NCI-H748 treated with DMSO at 0.1 percent for 48 hours (cell line): Measurements from ENCODE around the gene KANSL1.
"Not testable (repeated sequence)": the region's sequence is repeated elsewhere in the genome, so short reads cannot be mapped to it uniquely, and the experiment has no call there.

Experiments used
- DNase-seq: peaks from one replicate; lab custom pipeline; 2025; lab: John Stamatoyannopoulos, UW

Gene KANSL1

GRCh38 chr17:46117117-46117516, 76.1 kb downstream of the KANSL1 start:
- DNase-seq = no peak

DNA sequence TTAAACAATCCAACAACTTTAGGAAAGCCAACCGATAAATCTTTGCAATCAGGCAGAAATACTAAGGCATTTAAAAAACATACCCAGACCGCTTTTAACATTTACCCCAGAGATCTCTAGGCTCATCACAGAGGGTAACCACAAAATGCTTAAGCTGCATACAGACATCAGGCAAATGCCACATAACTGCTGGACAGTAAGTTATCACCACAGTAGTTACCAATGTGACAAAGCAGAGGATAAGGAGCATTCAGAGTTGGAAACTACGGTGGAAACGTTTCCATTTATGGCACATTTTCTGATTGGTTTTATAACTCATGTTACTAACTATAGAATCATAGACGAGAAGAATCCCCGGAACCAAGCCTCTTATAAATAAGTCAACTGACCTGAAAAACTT, 77.5 kb downstream of the KANSL1 start:
- DNase-seq = no peak

GRCh38 chr17:46111236-46111635, 82.0 kb downstream of the KANSL1 start:
- DNase-seq = not testable (repeated sequence)

GRCh38 chr17:46110219-46110618, 83.0 kb downstream of the KANSL1 start:
- no peak for DNase-seq

- DNase-seq = no peak
Measured at GRCh38 chr17:46109603-46110189, 83.5 kb downstream of the KANSL1 start.

- DNase-seq = no peak
Measured at GRCh38 chr17:46108550-46109110, 84.6 kb downstream of the KANSL1 start.

GRCh38 chr17:46108120-46108519, 85.1 kb downstream of the KANSL1 start:
- no peak for DNase-seq

- no peak for DNase-seq
Measured at GRCh38 chr17:46106966-46107644, 86.1 kb downstream of the KANSL1 start.

DNA sequence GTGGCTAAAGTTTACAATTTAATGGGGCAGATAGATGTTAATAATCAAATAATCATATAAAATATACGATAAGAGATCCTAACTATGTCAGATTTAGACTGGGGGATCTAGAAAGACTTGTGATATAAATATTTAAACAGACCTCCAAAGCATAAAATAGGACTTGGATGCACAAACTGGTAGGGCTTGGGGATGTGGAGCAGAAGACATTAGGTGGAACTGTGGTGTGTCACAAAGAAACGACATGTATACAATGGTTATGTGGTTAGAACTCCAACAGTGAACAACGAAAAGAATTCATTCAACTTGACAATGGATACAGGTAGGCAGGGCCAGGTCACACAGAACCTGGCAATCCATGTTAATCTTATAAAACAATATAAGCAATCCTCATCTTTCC, 90.4 kb downstream of the KANSL1 start:
- not testable (repeated sequence) for DNase-seq

DNA sequence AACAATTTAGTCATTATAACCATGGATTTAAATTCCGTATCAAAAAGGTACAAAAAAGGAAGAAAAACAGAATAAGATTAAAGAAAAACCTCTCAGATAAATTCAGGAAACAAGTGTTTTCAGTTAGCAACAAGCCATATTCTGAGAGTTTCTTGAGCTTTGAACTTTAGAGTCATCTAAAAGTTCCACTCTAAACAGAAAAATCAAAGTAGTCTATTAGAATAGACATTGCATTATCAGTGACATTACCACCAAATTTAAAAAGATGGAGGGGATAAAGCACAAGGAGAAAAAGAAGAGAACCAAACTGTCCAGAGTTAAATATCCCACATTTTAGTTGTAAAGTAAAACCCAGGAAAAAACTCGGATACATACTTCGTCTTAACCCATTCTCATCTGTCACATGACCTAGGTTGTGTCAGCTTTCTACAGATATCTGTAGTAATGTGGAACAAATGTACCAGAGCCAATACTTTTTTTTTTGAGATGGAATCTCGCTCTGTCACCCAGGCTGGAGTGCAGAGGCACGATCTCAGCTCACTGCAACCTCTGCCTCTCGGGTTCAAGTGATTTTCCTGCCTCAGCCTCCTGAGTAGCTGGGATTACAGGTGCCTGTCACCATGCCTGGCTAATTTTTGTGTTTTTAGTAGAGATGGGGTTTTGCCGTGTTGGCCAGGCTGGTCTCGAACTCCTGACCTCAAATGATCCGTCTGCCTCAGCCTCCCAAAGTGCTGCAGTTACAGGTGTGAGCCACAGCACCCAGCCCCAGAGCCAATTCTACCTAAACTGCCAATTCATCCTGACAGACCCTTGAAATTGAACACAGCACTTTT, 91.2 kb downstream of the KANSL1 start:
- not testable (repeated sequence) for DNase-seq

DNA sequence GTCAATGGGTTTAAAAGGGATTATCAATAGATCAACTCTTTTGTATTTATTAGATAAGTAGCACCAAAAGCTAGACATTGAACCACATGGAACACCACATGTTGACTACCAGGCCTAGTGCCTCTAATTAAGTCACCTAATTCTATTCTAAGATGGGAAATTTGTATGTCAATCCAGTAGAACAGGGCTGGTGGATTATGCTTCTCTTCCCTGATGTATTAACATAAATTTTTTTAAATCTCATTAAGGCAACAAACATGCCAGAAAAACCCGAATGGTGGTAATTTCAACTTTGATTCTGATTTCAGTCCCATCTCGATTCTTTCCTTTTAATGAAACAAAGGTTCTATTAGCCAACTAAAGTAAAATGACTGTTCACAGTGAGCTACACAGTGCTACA, 92.6 kb downstream of the KANSL1 start:
- no peak for DNase-seq

GRCh38 chr17:46099865-46100264, 93.4 kb downstream of the KANSL1 start:
- no peak for DNase-seq

DNA sequence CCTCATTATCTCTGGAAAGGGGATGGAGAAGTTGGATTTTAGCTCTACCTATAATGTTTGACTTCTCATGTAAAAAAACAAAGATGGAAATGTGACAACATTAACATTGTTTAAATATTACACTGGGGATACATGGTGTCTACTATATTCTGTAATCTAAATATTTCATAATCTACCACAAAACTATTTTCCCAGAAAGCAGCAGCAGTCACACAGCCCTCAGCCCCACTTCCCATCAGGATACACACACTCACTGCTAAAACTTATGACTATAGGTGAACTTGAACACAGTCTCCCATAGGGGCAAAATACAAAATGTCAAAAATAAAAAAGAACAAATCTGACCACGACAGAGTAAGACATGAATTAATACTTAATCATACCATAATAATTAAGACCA, 95.7 kb downstream of the KANSL1 start:
- no peak for DNase-seq

DNA sequence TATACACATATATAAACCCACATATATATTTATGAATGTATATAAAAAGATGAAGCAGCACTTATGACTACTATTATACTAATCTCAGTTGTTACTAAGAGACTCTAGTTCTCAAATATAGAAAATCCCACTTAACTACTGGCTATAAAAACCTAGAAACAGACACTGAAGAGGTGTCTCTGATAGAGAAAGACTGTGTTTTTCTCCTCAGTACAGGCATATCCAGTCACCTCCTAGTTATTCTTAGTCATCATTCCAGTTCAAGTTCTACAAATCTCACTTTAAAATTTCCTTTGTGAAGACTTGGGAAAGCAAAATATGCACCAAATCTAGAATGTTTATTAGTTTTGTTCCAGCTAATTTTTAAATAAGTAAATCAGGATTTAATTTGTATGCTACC, 100.2 kb downstream of the KANSL1 start:
- DNase-seq = no peak

DNA sequence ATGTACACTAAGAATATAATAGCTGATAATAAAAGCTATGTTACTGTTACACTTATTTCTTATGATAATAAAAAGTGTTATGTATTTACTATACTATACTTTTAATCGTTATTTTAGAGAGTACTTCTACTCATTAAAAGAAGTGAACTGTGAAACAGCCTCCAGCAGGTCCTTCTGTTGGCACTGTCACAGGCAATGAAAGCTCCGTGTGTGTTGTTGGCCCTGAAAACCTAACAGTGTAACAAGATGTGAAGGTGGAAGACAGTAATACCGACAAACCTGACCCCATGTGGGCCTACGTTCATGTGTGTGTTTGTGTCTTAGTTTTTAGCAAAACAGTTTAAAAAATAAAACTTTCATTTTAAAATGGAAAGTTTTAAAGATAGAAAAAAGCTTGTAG, 102.4 kb downstream of the KANSL1 start:
- DNase-seq = no peak

GRCh38 chr17:46089389-46089965, 103.8 kb downstream of the KANSL1 start:
- no peak for DNase-seq

DNA sequence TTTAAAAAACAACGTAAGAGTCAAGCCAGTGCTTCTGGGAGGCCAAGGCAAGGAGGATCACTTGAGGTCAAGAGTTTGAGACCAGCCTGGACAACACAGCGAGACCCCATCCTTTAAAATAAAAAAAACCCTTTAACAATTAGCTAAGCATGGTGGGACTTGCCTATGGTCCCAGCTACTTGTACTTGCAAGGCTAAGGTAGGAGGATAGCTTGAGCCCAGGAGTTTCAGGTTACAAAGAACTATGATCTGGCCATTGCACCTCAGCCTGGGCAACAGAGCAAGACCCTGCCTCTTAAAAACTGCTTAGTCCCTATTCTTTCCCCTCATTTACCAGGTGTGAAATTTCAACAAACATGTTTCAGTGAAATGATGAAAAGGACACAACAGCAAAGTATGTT, 104.6 kb downstream of the KANSL1 start:
- DNase-seq = no peak

GRCh38 chr17:46087871-46088270, 105.4 kb downstream of the KANSL1 start:
- not testable (repeated sequence) for DNase-seq

DNA sequence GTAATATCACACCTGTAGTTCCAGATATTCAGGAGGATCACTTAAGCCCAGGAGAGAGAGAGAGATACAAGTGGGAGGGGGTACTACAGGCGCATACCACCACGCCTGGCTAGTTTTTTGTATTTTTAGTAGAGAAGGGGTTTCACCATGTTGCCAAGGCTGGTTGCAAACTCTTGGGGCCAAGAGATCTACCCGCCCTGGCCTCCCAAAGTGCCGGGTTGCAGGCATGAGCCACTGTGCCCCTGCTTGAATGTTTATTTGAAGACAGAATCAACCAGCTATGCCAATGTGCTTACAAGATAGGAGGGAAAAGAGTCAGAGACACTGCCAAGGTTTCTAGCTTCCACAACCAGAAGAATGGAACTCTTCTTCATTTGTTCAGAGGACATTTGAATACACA, 106.4 kb downstream of the KANSL1 start:
- DNase-seq = no peak

DNA sequence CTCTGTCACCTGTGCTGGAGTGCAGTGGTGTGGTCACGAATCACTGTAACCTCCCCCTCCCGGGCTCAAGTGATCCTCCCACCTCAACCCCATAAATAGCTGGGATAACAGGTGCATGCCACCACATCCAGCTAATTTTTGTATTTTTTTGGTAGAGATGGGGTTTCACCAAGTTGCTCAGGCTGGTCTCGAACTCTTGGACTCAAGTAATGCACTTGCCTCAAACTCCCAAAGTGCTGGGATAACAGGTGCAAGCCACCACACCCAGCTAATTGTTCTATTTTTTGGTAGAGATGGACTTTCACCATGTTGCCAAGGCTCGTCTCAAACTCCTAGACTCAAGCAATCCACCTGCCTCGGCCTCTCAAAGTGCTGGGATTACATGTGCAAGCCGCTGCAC, 107.7 kb downstream of the KANSL1 start:
- no peak for DNase-seq

DNA sequence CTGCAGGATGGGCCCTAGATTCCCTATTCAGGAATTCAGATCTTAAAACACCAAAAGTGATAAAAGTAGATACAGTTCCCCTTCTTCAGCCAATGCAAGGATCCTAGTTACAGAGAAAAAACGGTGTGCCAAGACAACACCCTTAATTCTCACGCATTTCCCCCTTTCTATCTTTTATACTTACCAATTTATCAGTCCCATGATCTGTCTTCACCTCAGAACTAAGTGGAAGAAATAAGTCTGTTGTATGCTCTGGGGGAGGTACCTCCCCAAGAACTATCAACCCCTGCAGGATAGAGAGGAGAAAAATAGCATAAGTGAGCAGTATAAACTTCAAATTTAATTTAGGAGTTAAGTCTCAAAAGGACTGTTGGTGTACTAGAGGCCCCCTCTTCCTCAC, 111.0 kb downstream of the KANSL1 start:
- no peak for DNase-seq

GRCh38 chr17:46081018-46081320, 112.3 kb downstream of the KANSL1 start:
- DNase-seq = no peak
